GM19468 (cell line): ENCODE data around the gene FAM151B.

Experiments used
- ATAC-seq: cut with Tn5 transposase; IDR thresholded peaks from one replicate; pipeline ENCODE4 v1.9.1; 2021; ENCODE audit warnings: mild to moderate bottlenecking, moderate library complexity, moderate number of reproducible peaks; ENCODE audit not compliant: unreplicated experiment; ENCODE audit errors: extremely low read depth

FAM151B gene

DNA sequence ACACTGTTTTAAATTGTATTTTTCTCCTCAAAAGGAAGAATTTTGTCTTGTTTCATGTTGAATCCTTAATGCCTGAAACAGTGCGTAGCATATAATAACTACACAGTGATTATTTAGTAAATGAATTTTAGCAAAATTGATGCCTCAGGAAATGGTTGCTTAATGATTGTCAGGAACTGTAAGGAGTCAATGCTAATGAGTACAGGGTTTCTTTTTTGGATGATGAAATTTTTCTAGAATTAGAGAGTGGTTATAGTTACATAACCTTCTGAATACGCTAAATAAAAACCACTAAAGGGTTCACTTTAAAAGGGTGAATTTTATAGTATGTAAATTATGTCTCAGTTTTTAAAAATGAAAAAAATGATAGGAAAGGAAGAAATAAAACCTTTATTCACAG, 14.9 kb downstream of the FAM151B start:
- ATAC-seq, result no peak

DNA sequence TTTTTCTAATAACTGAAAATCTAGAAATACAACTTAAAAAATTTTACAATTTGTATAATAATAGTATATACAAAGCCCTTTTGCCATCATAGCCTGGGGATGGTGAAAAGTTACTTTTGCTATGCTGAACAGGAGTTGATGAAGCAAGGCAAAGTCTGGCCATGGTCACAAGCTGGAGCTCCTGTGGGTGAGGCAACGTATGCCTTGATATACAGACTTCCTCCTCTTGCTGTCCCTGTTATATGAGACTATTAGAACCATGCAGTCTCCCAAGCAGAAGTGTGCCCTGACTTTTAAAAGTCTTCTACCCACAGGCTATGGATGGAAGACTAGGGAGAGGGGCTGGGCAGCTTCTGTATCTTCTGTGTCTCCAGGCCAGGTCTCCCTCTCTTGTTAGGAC, 15.7 kb downstream of the FAM151B start:
- ATAC-seq, result no peak

DNA sequence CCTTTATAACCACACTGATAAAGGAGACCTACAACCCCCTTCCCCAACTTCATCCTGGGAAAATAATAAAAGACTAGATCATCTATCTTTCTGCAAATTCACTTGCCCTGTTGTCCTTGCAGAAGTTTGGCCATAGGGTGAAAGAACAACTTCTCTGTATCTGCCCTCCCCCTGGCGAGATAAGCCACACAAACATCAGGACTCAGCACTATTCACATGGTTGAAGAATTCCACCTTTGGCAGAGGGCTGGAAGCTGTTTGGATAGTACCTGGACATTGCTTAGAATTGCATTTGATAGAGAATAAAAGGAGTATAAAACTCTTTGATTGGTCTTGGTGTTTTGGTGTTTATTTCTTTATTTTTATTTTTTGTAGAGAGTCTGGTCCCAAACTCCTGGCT, 16.9 kb downstream of the FAM151B start:
- no peak for ATAC-seq

DNA sequence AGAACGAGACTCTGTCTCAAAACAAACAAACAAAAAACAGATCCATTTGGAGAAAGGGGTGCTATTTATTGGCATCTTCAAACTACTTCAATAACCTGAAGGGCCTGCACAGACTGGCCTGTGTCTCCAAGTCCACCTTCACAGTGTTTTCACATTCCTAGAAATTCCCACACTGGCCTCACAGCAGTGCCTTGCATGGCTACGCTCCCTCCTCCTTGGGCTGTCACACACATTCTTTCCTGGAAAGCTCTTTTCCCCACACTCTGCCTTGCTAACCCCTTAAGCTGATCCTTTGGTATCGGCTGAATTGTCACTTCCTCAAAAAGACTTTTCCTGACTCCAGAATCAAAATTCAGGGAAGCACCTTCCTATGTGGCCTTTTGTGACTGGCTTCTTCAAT, 19.8 kb downstream of the FAM151B start:
- no peak for ATAC-seq

DNA sequence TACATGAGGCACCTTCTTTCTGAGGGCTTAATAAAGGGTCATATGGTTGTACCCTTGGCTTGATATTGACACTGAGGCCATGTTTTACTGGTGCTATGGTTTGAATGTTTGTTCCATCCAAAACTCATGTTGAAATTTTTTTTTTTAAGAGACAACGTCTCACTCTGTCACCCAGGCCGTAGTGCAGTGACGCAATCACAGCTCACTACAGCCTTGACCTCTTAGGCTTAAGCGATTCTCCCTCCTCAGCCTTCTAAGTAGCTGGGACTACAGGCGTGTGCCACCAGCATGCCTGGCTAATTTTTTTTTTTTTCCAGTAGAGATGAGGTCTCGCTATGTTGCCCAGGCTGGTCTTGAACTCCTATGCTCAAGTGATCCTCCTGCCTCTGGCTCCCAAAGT, 20.9 kb downstream of the FAM151B start:
- no peak for ATAC-seq

DNA sequence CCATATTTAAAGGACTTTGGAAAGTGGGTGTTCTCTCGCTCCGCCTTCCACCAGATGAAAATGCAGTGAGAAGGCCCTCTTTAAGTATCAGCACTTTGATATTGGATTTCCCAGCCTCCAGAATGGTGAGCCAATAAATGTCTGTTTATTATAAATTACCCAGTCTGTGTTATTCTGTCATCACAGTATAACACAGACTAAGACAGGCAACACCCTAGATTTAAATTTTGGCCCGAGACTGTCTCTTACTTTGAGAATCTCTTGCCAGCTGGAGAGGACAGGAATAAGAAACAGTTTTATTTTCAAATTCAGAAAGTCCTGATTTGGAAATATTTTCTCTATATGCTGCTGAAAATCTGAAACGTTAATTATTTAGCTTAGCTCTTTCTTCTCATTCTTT, 21.5 kb downstream of the FAM151B start:
- ATAC-seq, result no peak

DNA sequence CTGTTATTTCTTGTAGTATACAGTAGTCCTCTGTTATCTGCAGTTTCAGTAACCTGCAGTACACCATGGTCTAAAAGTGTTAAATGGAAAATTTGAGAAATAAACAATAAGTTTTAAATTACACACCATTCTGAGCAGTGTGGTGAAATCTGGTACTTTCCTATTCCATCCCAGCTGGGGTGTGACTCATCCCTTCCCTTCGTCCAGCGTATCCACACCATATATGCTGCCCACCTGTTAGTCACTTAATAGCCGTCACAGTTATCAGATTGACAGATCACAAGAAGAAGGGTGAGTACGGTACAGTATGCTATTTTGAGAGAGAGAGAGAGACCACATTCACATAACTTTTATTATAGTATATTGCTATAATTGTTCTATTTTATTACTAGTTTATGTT, 28.9 kb downstream of the FAM151B start:
- no peak for ATAC-seq

DNA sequence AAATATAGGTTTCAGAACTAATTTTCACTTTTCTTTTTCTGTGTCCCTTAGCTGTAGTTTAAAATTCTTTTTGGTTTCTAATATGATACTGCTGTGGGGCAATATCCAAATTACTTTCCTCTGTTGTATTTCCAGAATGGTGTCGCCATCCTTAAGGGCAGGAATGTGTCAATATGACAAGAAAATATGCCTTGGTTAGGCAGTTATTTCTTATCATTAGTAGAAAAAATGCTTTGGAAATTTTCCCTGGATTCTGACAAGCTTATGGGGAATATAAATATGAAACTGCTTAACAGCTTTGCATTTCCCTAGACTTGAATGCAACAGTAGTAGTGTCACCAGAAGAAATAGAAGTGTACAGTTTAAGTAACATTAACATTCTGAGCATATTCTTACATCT, 52.8 kb downstream of the FAM151B start:
- ATAC-seq, result no peak

DNA sequence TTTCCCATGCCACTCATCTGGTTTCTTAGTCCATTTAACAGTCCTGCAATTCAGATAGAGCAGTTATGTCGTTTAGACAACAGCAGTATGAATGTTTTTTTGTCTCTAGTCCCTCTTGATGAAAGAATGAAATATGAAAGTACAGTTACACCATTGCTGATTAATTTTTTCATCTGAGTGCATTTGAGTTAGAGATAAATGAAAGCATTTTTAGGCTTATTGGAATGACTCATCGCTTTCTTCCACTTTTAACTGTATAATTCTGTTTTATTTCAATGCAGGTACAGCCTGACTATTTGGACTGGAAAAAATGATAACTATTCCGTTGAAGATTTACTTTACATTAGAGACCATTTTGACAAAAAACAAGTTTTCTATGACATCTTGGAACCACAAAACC, 53.5 kb downstream of the FAM151B start:
- ATAC-seq, result no peak

DNA sequence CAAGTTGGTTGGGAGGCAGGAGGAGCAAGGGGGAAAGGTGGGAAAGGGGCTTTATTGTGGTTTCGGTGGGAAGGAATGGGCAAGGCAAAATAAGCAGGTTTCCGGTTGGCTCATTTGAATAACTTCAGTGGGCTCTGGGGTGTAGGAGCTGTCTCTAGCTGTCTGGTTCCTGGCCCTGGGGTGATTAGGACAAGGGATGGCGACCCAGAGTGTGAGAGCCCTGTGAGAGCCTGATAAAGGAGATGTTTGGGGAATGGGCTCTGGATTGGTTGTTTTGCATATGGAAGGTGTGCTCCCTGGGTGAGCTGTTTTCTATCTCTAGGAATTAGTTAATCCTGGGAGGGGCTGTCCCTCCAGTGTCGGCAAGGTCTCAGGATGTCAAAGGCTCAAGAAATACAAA, 66.7 kb downstream of the FAM151B start:
- no peak for ATAC-seq

DNA sequence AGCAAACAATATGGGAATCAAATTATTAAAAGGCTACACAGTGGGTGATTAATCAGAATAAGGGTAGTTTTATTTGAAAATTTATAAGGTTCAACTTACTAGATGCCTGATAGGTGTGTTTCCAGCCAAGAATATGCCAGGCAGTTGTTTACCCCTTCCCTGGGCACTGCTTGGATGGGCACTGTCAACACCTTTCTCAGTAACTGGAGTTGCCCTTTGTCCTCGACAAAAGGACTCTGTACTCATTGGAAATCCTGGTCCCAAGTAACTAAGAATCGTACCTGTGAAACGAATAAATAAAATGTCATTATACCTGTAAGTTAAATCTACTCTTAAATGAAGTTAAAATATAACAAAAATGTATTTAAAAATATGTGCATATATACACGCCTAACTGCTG, 67.2 kb downstream of the FAM151B start:
- ATAC-seq, result no peak

DNA sequence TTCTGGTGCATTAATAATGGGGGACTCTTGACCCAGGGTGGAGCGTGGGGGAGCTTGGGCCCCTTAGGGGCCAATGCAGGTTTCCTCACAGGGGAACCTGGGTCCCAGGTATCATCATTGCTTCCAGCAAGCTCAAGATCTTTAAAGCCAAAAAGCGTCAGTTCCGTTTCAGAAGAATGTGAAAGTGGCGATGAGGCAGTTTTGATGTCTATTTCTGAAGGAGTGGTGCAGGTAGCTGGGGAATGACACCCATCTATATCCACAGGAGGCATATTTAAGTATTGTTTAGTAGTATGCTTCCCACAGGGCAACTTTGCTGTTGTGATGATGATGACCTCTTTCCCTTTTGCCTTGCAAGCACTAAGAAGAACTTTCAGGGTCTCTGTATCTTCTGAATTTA, 71.3 kb downstream of the FAM151B start:
- ATAC-seq, result no peak

DNA sequence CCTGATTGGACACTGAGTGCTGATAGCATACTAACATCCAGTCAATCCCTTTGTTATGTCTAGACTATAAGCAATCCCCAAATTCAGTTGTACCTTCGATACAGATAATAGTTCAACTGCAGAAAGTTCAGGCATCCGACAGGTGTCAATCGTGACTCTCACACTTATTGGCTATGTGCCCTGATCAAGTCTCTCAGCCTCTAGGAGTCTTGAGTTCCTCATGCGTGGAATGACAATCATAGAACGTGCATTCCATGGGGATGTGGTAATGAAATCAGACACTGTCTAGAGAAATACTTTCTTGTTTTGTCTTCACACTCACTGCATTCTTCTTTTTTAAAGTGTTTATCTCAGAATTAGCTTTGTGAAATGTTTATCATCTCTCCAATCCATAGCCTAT, 77.4 kb downstream of the FAM151B start:
- no peak for ATAC-seq

DNA sequence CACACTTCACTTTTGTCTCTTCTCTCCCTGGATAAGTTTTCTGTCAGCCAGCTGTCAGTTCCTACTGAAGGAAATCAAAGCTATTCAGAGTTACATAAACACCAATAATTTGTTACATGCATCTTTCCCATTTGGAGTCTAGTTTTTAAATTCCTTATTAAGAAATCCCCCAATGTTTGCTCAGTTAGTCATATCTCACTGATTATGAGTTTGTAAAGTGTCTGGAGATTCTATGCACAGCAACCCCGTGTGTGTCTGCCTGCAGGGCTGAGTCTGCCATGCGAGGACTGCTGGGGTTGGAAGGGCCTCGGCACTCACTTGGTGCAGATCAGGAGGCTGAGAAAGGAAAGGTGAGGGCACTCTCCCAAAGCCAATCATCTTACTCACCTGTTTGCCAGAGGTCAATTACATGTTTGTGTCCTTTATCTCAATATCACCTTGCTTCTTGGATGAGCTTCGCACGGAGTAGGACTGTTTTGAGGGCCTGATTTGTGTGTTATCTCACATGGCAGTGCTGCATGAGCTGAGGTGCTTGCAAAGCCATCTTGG, 78.9 kb downstream of the FAM151B start:
- ATAC-seq, result no peak

DNA sequence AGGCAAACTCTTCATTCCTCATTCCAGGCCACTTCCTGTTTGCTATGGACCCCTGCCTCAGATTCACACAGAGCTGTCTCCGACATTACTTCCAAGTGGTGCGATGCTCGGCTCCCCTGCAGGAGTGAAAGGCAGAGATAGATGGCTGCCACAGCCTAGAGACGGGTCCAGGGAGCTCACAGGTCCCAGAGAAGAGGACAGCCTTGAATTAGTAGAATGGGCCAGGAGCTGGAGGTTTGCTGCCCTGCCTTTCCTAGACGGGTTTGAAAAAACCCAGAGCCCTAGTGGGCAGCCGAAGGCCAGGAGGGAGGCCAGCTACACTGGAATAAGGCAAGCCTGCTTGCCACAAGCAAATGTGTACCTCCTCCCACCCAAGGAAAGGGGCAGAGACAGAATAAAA, 80.4 kb downstream of the FAM151B start:
- no peak for ATAC-seq

DNA sequence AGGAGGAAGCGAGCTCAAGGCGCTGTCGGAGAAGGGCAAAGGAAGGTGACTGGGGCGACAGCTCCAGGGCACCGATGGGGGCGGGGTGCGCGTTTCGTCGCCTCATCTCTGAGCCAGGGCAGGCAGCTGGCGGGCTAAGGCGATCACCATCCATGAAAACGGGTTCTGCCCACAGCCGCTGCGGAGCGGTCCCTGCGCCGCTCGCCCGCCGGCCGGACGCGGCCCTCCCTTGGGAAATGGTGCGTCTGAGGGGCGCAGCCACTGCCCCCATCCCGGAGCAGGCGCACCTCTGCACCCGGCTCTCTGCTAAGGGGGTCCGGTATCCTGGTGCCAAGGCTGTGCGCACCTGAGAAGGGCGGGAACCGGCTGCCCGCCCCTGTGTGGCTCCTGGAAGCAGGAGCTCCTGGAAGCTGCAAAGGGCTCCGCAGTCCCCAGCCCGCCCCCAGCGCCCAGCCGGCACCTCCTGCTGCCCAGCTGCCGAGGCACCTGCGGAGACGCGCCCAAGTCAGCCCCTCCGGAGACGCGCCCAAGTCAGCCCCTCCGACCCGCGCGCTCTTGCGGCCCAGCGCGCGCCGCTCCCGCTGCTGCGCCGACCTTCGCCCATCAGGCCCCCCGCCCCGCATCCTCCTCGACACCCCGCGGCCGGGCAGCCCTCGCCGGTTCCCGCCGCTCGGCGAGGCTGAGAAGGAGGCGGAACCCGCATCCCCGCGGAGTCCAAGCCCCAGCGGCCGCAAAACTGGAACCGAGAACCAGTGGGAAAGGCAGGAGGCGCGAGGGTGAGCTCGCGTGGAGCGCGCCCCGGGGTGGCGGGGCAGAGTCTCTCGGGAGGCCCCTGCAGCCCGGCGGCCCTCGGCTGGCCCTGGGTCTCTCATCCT, 81.4 kb downstream of the FAM151B start:
- ATAC-seq, result no peak

DNA sequence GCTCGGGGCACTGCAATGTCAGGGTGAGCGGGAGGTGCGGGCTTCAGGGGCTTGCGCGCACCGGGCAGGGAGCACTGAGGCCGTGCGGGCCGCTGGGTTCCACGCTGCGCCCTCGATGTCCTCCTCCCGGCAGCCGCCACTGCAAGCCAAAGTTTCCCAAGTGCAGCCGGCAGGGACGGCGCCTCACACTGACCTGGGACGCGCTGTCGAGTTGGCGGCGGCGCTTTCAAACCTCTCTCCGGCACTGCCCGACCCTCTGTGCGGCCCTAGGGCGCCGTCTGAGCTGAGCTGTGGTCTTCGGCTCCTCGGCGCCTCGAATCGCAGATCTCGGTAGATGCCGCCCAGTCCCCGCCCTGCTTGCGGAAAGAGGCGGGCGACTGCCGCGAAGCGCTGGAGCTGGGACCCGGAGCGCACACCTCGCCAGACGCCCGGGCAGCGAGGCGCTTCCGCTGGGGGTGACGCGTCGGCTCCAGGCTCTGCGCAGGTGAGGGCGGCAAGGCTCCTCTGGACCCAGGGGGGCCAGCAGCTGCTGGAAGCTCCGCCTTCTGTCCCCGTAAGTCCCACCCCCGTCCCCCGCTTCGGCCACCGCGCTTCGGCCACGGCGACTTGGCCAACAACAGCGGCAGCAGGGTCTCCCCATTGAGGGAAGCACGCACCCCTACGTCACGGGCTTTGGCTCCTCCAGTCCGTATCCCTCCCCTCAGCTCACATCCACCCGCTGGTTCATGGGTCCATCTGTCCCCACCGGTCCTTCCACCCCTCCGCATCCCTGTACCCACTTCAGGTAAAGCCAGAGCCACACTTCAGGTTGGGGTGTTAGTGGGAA, 82.3 kb downstream of the FAM151B start, which contains the start of gene ANKRD34B:
Gene ANKRD34B, minus strand, starts transcription at position 320 of the 826 bp plus-strand sequence. CDS start 10,261 bp downstream, outside the sequence.
- no peak for ATAC-seq

DNA sequence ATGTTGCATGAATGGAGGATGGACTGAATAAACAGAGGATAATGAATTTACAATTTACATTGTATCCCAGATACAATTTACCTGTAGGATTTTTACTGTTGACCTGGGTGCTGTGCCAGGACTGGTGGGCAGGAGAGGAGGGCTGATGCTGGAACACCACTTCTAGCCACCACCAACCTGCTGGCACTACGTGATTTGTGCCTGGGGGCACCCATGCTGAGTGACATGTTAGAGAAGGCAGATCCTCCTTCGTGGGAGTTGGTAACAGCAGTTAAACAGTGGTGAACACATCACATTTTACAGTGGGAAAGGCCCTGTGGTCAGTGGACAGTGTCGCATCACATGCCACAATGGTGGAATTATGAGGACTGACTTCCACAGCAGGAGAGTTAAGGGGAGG, 85.2 kb downstream of the FAM151B start:
- ATAC-seq, result no peak

DNA sequence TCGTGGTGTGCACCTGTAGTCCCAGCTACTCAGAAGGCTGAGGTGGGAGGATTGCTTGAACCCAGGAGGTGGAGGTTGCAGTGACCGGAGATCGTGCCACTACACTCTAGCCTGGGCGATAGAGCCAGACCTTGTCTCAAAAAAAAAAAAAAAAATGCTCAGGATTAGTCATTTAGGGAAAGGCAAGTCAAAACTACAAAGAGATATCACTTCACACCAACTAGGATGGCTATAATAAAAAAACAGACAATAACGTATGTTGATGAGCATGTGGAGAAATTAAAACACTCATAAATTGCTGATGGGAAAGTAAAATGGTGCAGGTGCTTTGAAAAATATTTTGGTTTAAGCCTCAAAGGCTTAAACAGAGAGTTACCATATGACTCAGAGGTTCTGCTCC, 88.5 kb downstream of the FAM151B start:
- ATAC-seq, result no peak

DNA sequence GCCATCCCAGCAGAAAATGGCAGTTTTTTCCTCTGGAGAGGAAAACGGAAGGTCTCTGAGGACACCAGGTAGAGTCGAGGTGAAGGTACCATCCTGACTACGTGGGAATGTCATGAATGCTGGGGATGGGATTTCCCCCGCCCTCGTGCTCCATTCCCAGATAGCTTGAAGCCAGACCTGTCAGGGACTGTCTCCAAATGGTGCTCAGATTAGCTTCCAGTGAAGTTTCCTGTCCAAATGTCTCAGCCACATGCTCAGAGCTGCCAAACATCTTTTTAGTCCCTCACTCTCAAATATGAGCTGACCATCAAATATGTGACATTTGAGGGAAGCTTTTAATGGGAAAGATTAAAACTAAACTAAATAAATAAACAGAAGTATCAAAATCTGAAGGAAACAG, 89.8 kb downstream of the FAM151B start:
- ATAC-seq, result no peak

DNA sequence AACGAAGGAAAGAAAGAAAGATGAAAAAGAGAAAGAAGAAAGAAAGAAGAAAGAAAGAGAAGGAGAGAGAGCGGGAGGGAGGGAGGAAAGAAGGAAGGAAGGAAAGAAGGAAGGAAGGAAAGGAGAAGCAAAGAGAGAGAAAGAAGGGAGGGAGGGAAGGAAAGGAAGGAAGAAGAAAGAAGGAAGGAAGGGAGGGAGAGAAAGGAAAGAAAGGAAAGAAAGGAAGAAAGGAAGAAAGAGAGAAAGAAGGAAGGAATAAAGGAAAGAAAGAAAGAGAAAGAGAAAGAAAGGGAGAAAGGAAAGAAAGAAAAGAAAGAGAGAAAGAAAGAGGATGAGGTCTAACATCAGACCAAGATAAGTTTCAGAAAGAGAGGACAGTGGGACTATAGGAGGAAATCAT, 91.2 kb downstream of the FAM151B start:
- ATAC-seq, result no peak
